Left kidney (tissue), 2 donors: Measurements from ENCODE around the gene A1BG. TPM values are rescaled to one million over a fixed set of nuclear protein-coding genes. Genes with fewer than 3 reads are reported as not detected.
A peak's percentile ranks its signal among the peaks of the same experiment; 100 is the strongest.
"Not testable (repeated sequence)": the region's sequence is repeated elsewhere in the genome, so short reads cannot be mapped to it uniquely, and the experiment has no call there.

Experiments used
- DNase-seq: peaks from one replicate; pipeline ENCODE4 v3.0.0-alpha.2; 2013
- polyA plus RNA-seq: library from polyadenylated mRNA; unstranded; fragments of 120-200 nt; gene quantifications from one replicate; pipeline ENCODE4 v1.2.1, GENCODE V29; 2013; ENCODE audit not compliant: insufficient read length

The A1BG gene
- polyA plus RNA-seq, 1 donor: 0.57 TPM

DNA sequence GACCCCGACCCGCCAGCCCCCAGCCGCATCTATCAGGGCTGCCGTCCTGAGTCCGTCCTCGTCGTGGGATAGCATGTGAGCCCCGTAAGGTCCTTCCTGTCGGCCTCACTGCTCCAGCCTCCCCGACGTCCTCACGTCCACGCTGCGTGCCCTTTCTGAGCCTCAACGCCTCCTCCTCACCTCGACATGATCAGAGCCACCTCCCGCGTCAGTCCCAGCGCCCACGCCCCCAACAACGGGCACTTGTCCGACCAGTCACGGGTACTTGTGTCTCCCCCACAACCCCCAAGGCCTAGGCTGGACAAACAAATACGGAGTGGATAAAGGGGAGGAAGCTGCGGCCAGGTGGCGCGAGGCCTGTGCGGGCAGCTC lies 8.6 kb upstream of the A1BG start:
- no peak for DNase-seq

DNA sequence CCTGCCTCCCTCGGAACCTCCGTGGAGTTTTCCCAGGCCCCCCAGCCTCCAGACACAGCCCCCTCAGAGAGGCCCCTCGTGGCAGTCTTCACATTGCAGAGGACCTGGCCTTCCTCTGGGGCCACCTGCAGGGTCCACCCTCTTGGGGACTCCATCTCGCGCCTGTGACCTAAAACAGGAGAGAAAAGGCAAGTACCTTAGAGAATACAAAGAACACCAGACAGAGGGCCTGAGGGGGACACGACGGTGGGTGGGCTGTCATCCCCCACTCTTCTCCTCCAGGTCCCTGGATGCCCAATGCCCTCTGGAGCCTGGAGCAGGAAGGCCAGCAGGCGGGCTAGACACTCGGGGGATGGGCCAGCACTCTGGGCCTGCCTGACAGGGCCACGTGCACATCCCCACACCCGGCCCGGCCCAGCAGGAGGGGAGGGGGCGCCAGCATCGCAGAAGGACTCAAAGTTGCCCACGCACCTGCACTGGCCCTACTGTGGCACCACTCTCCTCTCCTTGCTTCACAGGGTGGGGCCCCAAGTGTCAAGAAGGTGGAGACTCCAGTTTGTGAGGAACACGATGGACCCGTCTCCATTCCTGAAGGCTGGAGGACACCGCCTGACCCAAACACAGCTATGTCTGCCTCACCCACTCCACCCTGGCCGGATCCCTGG lies 4.3 kb upstream of the A1BG start:
- DNase-seq: no peak

DNA sequence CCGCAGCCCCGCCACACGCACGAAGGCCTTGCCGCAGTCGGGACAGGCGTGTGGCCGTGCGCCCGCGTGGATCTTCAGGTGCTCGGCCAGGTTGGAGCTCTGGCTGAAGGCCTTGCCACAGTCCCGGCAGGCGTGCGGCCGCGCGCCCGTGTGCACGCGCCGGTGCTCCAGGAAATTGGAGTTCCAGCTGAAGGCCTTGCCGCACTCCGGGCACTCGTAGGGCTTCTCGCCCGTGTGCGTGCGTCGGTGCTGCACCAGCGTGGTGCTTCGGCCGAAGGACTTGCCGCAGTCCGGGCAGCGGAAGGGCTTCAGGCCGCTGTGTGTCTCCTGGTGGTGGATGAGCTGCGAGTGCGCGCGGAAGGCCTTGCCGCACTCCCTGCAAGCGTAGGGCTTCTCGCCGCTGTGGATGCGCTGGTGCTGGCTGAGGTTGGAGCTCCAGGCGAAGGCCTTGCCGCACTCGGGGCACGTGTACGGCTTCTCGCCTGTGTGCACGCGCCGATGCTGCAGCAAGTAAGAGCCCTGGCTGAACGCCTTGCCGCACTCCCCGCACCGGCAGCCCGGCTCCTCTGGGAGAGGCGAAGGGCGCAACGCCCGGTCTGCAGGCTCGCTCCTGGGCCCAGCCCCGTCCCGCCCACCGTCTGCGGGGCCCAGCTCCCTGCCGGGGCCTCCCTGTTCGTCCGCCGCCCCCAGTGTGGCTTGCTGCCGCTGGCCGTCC lies 3.6 kb upstream of the A1BG start:
- DNase-seq: no peak

DNA sequence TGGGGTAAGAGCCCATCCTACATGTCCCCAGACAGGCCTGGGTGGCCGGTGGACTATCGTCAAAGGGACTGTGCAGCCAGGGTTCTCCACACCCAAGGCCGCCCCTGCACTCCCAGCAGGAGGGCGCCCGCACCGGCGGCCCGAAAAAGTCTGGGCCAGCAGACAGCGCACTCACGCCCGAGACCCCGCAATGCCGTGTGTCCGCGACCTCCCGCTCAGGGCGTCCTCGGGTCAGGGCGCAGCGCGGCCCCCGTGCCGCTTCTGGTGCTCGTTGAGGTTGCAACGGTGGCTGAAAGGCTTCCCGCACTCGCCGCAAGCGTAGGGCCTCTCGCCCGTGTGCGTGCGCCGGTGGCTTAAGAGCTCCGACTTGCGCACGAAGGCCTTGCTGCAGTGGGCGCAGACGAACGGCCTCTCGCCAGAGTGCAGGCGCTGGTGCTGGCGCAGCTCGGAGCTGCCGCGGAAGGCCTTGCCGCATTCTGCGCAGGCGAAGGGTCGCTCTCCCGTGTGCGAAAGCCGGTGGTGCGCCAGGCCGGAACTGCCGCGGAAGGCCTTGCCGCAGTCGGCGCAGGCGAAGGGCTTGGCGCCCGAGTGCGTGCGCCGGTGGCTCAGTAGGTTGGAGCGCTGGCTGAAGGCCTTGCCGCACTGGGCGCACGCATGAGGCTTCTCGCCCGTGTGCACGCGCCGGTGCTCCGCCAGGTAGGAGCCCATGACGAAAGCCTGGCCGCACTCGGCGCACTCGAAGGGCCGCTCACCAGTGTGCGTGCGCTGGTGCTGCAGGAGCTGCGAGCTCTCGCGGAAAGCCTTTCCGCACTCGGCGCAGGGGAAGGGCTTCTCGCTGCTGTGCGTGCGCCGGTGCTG lies 2.8 kb upstream of the A1BG start:
- no peak for DNase-seq

DNA sequence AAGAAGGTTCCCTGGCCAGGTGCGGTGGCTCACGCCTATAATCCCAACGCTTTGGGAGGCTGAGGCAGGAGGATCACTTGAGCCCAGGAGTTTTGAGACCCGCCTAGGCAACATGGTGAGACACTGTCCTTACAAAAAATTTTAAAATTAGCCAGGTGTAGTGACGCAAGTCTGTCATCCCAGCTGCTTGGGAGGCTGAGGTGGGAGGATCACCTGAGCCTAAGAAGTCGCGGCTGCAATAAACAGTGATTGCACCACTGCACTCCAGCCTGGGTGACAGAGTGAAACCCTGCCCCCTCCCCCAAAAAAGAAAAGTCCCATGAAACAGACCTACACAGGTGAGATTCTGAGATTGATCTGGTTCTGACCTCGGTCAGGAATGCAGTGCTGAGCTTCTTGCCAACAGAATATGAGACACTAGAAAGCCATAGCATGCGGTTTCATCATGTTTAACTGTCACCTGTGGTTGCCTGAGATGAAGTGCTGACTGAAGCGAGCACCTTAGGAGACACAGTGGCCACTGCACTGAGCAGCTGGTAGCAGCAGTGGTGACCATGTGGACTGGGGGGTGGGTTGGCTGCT lies 2.0 kb upstream of the A1BG start:
- no peak for DNase-seq

DNA sequence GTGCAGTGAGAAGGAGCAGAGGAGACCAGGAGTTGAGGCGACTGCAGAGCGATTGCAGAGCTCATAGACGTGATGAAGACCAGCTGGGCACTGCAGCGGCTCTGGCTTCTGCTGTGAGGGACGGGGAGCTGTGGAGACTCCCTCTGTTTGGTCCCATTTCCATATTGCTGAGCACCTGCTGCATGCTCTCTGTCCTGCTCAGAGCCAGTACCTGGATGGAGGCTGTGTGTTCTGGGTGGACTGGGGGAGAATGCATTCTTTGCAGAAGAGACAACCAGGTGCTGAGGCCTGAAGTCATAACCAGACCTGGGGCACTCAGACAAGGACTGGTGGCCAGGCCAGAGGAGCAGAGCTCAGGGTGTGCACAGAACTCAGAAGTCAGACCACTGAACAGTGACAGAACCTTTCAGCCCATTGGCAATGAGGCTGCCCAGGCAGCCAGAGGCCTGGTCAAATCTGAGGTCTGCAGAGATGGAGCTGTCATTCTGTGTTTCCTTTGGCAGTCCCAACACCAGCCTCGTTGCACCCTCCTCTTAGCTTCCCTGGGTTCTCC lies 1.3 kb upstream of the A1BG start:
- DNase-seq: no peak

DNA sequence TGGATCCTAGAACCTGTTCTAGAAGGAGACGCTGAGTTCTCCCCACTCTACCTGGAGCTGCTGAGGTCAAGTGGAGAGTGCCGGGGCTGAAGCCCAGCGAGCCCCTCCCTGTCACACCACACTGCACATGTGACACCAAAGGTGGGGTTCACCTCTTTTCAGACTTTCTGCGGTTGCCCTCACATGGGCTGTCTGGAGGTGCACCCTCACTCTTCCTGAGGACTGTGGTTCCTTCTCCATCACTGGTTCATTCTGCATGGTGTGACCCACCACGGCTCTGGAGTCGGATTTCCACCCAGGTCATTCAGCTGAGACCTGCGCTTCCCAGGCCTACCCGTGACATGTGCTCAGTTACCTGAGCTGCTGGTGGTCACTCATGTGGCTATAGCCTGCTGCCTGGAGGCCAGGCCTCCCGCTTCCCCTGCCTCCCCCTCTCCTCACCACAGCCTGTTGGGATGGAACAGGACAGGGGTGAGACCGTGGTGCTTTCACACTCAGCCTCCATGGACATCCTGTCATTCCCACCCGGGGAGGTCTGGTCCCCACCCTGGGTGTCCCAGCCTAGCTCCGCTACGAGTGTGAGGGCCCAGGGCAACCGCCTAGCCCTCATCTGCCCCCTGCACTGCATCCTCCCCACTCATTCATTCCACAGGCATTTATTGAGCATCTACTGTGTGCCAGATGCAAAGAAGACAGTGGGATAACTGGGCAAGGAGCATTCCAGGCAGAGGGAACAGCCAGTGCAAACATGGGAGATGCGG lies 605 bp upstream of the A1BG start:
- no peak for DNase-seq

DNA sequence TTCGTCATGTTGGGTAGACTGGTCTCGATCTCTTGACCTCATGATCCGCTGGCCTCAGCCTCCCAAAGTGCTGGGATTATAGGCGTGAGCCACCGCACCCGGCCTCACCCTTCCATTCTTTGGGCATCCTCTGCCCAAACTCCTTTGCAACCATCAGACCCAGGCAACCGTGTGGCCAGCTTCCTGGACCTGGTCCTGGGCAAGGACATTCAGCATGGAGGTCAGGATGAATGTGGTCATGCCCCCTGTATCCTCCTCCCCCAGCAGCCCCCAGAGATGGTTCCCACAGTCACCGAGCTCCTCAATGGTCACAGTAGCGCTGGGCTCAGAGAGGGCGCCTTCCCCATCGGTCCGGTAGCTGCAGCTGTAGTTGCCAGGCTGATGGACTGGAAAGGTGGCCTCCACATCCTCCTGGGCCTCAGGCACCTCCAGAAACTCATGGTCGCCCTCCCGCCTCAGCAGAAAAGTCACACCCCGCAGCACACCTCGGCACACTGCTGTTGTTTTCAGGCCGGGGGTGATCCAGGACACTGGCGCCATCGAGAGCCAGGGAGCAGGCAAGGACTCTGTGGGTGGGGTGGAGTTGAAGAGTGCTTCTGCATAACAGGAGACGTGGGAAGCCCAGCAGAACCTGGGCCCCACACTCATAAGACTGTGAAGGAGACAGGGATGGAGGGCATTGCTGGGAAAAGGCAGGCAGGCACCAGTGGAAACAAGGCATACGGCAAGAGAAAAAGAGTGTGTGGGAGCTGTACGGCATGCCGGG lies 1.1 kb downstream of the A1BG start:
- no peak for DNase-seq

DNA sequence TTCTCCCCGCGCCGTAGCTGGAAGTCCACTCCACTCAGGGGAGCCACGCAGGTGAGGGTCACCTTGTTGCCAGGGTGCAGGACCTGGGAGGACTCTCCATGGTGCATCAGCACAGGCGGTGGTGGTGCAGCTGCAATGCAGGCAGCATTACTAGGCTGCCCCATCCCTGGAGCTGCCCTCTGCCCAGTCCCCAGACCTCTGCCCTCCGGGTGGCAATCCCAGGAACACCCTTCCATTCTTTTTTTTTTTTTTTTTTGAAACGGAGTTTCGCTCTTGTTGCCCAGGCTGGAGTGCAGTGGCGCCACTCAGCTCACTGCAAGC lies 1.8 kb downstream of the A1BG start:
- no peak for DNase-seq

DNA sequence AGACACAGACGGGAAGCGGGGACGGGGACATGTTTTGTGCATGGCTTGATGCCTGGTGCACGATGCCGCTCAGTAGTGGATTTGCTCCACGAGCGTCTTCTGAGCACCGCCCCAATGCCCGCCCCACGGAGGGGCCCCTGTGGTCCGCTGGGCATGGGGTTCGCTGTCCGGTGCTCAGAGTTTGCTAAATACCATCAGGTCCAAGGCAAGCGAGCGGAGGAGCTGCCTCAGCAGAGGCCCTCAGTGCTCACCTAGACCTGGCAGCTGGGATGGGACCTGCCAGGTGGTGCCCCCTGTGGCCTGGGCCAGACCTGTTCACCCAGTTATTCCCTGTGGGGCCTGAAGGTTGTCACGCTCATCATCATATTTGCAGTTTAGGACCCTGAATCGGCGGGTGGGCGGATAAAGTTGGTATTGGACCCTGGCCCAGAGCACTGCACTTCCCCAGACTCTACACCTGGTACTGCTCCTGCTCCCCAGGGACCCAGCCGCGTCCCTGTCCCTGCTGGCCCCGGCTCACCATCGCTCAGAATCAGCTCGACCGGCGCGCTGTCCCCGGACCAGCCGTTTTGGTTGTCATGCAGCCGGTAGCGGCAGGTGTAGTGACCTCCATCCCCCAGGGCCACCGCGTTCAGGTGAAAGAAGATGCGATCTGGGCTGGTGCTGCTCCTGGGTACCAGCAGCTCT lies 2.3 kb downstream of the A1BG start:
- DNase-seq: no peak

DNA sequence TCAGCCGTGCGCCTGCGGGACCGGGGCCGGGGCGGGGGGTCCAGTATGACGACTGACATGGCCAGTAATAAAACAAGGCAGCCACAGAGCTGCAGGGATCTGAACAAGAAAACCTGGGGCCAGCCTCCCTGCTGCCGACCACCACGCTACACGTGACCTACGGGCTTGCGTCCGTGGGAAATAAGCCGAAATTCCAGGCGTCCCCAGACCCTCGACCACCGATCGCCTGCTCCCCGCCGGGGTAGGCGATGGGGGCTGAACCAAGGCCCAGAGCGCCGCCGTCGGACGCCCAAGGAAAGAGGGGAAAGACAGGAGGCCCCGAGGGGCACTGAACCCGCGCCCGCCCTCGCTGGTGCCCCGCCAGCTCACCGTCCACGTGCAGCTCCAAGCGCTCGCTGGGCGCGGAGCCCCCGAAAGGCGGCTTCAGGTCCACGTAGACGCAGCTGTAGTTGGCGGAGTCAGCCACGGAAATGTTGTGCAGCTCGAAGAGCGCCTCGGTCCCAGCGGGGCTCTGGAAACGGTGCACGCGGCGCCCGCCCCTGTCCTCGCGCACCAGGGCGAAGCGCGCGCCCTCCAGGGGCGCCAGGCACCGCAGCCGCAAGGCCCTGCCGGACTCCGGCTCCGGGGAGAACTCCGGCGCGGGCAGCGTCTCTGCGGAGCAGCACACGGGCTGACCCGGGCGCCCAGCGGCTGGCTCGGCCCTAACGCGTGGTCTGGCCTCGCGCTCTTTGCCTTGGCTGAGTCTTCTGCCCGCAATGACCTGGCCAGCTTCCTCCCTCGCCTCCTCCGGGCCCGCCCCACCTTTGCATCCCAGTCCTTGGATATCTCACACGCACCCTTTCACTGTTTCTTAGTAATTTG lies 3.1 kb downstream of the A1BG start:
- no peak for DNase-seq

DNA sequence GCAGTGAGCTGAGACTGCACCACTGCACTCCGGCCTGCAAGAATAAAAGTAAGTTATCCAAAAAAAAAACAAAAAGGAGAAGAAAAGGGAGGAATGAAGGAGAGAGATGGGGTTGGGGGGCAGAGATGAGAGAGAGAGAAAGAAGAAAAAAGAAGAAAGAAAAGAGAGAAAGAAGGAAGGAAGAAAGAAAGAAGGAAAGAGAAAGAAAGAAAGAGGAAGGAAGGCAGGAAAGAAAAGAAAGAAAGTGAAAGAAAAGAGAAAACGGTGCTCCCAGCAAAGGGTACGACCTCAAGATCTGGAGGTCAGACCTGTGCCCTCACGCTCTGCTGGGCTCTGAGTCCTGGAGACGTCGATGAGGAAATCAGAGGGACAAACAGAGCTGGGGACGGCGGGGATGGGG lies 3.7 kb downstream of the A1BG start:
- no peak for DNase-seq

DNA sequence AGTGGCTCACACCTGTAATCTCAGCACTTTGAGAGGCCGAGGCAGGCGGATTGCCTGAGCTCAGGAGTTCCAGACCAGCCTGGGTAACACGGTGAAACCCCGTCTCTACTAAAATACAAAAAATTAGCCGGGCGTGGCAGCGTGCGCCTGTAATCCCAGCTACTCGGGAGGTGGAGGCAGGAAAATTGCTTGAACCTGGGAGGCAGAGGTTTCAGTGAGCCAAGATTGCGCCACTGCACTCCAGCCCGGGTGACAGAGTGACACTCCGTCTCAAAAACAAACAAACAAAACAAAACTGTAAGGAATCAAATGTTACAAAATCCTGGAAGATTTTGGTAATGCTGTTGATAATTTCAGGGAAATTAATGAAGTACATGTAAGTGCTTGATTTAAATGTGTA lies 5.2 kb downstream of the A1BG start:
- DNase-seq: not testable (repeated sequence)

DNA sequence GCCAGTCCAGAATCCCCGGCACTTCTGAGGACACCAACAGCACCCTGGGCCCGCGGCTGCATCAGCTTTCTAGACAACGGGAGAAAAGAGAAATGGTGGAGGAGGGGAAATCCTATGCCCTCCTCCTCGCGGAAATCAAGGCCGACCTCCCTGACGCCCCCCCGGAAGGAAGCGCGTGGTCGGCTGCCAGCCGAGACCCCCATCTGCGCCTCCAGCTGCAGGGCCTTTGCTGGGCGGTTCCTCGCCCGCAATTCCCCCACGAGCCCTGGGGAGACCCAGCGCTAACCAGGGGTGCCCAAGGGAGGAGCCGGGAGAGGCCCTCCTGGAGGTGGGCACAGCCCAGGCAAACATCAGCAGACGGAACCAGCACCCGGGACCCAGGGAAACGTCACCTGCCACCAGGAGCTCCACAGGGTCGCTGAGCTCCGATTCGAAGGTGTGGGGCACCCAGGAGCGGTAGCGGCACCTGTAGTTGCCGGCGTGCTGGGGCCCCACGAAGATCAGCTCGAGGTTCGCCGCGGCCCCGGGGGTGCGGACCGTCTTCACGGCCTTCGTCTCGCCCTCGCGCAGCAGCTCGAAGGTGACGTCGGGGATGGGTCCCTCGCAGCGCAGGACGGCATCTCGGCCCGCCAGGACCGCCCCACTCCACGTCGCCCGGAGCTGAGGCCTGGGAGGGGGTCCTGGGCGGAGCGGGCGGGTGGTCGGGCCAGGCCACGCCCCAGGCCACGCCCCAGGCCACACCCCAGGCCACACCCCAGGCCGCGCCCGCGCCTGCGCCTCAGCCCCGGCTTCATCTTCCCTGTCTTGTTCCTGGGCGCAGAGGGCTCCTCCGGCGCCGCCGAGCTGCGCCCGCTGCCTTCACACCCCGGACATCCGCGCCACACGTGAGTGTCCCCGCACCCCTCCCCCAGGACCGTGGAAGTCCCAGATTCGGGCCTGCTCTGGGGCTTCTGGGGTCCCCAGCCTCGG lies 6.0 kb downstream of the A1BG start:
- DNase-seq: peak; percentile 26

DNA sequence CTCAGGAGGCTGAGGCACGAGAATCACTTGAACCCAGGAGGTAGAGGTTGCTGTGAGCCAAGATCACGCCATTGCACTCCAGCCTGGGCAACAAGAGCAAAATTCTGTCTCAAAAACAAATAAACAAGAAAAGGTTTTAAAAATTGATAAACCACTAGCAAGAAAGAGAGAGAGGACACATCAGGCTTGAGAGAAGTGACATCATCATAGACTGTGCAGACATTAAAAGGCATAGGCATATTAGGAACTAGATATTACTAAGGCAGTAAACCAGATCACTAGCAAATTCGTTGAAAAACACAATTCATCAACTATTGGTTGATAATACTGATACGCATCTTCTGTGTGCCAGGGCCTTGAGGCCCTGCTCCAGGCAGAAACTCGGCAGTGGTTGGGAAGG lies 7.7 kb downstream of the A1BG start:
- DNase-seq: no peak

DNA sequence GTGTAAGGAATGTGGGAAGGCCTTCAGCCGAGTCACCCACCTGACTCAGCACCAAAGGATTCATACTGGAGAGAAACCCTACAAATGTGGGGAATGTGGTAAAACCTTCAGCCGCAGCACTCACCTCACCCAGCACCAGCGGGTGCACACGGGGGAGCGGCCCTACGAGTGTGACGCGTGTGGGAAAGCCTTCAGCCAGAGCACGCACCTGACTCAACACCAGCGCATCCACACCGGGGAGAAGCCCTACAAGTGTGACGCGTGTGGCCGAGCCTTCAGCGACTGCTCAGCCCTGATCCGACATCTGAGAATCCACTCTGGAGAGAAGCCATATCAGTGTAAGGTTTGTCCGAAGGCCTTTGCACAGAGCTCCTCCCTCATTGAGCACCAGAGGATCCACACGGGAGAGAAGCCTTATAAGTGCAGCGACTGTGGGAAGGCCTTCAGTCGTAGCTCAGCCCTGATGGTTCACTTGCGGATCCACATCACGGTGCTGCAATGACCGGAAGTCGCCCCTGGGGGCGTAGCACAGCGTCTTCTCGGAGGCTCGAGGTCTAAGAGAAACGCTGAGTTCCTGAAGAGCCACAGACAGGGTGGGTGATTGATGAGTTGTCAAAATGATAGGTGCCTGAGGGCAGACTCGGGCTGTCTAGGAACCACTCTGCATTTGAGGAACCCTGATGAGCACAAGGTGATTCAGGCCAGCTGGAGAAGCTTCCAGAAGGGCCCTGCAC lies 14.3 kb downstream of the A1BG start:
- no peak for DNase-seq

DNA sequence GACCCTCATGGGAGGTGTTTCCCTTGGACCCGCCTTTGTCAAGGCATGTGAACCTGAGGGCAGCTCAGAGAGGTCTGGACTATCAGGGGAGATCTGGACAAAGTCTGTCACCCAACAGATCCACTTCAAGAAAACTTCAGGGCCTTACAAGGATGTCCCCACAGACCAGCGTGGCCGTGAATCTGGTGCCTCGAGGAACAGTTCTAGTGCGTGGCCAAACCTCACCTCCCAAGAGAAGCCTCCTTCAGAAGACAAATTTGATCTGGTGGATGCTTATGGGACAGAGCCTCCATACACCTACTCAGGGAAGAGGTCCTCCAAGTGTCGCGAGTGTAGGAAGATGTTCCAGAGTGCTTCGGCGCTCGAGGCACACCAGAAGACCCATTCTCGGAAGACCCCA lies 15.0 kb downstream of the A1BG start:
- no peak for DNase-seq

DNA sequence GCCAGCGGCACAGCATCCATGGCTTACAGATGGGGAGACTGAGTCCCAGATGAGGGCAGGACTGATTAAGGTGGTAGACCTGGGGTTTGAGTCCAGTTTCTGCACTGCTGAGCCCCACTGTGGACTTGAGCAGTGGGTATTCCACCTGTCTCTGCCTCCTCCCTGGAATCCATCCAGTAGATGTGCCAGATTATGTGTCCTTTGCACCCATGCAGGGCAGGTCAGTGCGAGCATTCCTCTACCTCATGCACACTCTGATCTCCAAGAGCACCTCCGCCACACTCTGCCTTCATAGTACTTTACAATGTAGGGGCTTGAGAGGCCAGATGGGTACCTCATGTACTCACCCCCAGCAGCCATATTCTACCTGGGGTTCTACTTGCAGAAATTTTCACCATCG lies 16.5 kb downstream of the A1BG start:
- DNase-seq: no peak
